Suprapubic skin (tissue), 4 donors: Measurements from ENCODE around the gene CRACDL. TPM values are rescaled to one million over a fixed set of nuclear protein-coding genes. Genes with fewer than 3 reads are reported as not detected.
A peak's percentile ranks its signal among the peaks of the same experiment; 100 is the strongest.
"Not testable (repeated sequence)": the region's sequence is repeated elsewhere in the genome, so short reads cannot be mapped to it uniquely, and the experiment has no call there.

Source experiments
- DNase-seq, 2 donors: peaks; one replicate each; pipeline ENCODE4 v3.0.0-alpha.2; 2019; ENCODE audit warnings: low spot score in 2 of 2
- H3K27ac ChIP-seq: fragments of 200-600 bp; sonication (generic); one replicate; pipeline ENCODE4 v1.5.1; 2019
- H3K27me3 ChIP-seq: fragments of 200-600 bp; sonication (generic); one replicate; pipeline ENCODE4 v1.5.1; 2019
- H3K36me3 ChIP-seq: fragments of 200-600 bp; sonication (generic); one replicate; pipeline ENCODE4 v1.5.1; 2019
- H3K4me1 ChIP-seq: fragments of 200-600 bp; sonication (generic); one replicate; pipeline ENCODE4 v1.5.1; 2019
- H3K4me3 ChIP-seq: fragments of 200-600 bp; sonication (generic); one replicate; pipeline ENCODE4 v1.5.1; 2019; ENCODE audit warnings: mild to moderate bottlenecking
- H3K9me3 ChIP-seq: fragments of 200-600 bp; sonication (generic); one replicate; pipeline ENCODE4 v1.5.1; 2019
- CTCF ChIP-seq, 2 donors: fragments of 200-600 bp in 1 of 2; fragments of 450-650 bp in 1 of 2; sonication (generic) in 1 of 2; IDR thresholded peaks; one replicate each; pipeline ENCODE4 v1.5.1; 2016 to 2019; ENCODE audit warnings: antibody characterized with exemption in 2 of 2, mild to moderate bottlenecking in 1 of 2, moderate library complexity in 1 of 2
- EP300 ChIP-seq: sonication (generic); formaldehyde crosslinking; IDR thresholded peaks from one replicate; pipeline ENCODE4 v1.6.1; 2017; ENCODE audit warnings: antibody characterized with exemption
- POLR2A ChIP-seq, 2 donors: fragments of 450-650 bp; IDR thresholded peaks; one replicate each; pipeline ENCODE4 v1.6.1; 2017; ENCODE audit warnings: antibody characterized with exemption in 2 of 2, mild to moderate bottlenecking in 2 of 2, moderate library complexity in 2 of 2
- POLR2AphosphoS5 ChIP-seq, 3 donors: sonication (generic); formaldehyde crosslinking; IDR thresholded peaks; one replicate each; pipeline ENCODE4 v1.6.1; 2017; ENCODE audit warnings: antibody characterized with exemption in 3 of 3
- WGBS: methylation state at CpG from one replicate; pipeline ENCODE4 v1.1.5; 2018; 5-methylcytosine and 5-hydroxymethylcytosine counted together
- total RNA-seq, 4 donors: library from RNA; depleted of rRNA; stranded (reverse); fragments of >200 nt; gene quantifications; one replicate each; pipeline ENCODE4 v1.1.0, GENCODE V29; 2016

The CRACDL gene
- total RNA-seq, 4 donors from 2014 or later = 5.2 to 13.0 (median 11.3) TPM

- Histone ChIP-seq H3K4me3 (no peak overlapping the region), H3K27ac (no peak overlapping the region), H3K27me3 (no peaks in the 10 kb centered on the region), H3K4me1 (peaks cover under 1% of the 10 kb centered on the region), H3K36me3 (no peaks in the 10 kb centered on the region), H3K9me3 (no peaks in the 10 kb centered on the region)
- TF ChIP-seq EP300 (no peak), CTCF (IDR thresholded peaks at IDR 0.05) (no peak), POLR2AphosphoS5 (IDR thresholded peaks at IDR 0.05) (no peak), POLR2A (IDR thresholded peaks at IDR 0.05) (no peak)
- peak in 1 of 2 donors; percentile 67 for DNase-seq
- 96% methylated on average over 18 of the region's 25 CpGs for WGBS
These were observed 33.6 kb downstream of the CRACDL start for GRCh38 chr2:98902209-98903063.

GRCh38 chr2:98901702-98902101, 34.3 kb downstream of the CRACDL start:
- DNase-seq = peak in 1 of 2 donors; percentile 49
- H3K27me3 ChIP-seq = no peaks in the 10 kb centered on the region
- no peaks in the 10 kb centered on the region for H3K36me3 ChIP-seq
- no peaks in the 10 kb centered on the region for H3K9me3 ChIP-seq
- no peaks in the 10 kb centered on the region for H3K4me1 ChIP-seq
- WGBS = 87% methylated on average over 11 of the region's 11 CpGs
- TF ChIP-seq POLR2A (IDR thresholded peaks at IDR 0.05) (no peak), EP300 (no peak), CTCF (IDR thresholded peaks at IDR 0.05) (no peak), POLR2AphosphoS5 (IDR thresholded peaks at IDR 0.05) (no peak)
- no peak overlapping the region for H3K4me3 ChIP-seq
- no peak overlapping the region for H3K27ac ChIP-seq

- 100% methylated on average over 2 of the region's 3 CpGs for WGBS
- TF ChIP-seq POLR2AphosphoS5 (IDR thresholded peaks at IDR 0.05) = no peak
- no peak for TF ChIP-seq POLR2A (IDR thresholded peaks at IDR 0.05)
- TF ChIP-seq CTCF (IDR thresholded peaks at IDR 0.05) = no peak
- TF ChIP-seq EP300 = no peak
- Histone ChIP-seq H3K9me3 (no peaks in the 10 kb centered on the region), H3K27me3 (no peaks in the 10 kb centered on the region), H3K36me3 (no peaks in the 10 kb centered on the region), H3K4me3 (no peak overlapping the region), H3K4me1 (no peaks in the 10 kb centered on the region), H3K27ac (no peak overlapping the region)
- peak in 1 of 2 donors; percentile 50 for DNase-seq
These were observed 34.7 kb downstream of the CRACDL start for GRCh38 chr2:98901291-98901690.

- Histone ChIP-seq H3K36me3 (no peaks in the 10 kb centered on the region), H3K4me1 (no peaks in the 10 kb centered on the region), H3K27me3 (no peaks in the 10 kb centered on the region), H3K4me3 (no peak overlapping the region), H3K27ac (no peak overlapping the region), H3K9me3 (no peaks in the 10 kb centered on the region)
- TF ChIP-seq POLR2AphosphoS5 (IDR thresholded peaks at IDR 0.05) (no peak), EP300 (no peak), CTCF (IDR thresholded peaks at IDR 0.05) (no peak), POLR2A (IDR thresholded peaks at IDR 0.05) (no peak)
- DNase-seq = peak in 1 of 2 donors; percentile 74
- WGBS = 80% methylated on average over 8 of the region's 8 CpGs
These were observed 35.3 kb downstream of the CRACDL start for GRCh38 chr2:98900721-98901120.

- H3K27me3 ChIP-seq, DNase-seq, H3K9me3 ChIP-seq, H3K27ac ChIP-seq, H3K4me3 ChIP-seq, H3K36me3 ChIP-seq, H3K4me1 ChIP-seq: not testable (repeated sequence)
- 93% methylated on average over 2 of the region's 2 CpGs for WGBS
These were observed 36.3 kb downstream of the CRACDL start for GRCh38 chr2:98899703-98900078.
